GM18867 (cell line): ENCODE results near the gene STK32B.

ENCODE experiments used
- ATAC-seq: cut with Tn5 transposase; IDR thresholded peaks from one replicate; pipeline ENCODE4 v1.9.1; 2021; ENCODE audit warnings: mild to moderate bottlenecking, moderate library complexity; ENCODE audit not compliant: unreplicated experiment

Gene STK32B

GRCh38 chr4:5030221-5030620 is 21.1 kb upstream of the STK32B start:
- no peak for ATAC-seq

- no peak for ATAC-seq
Measured at GRCh38 chr4:5030927-5031326, 20.4 kb upstream of the STK32B start.

- no peak for ATAC-seq
Measured at GRCh38 chr4:5032813-5033212, 18.5 kb upstream of the STK32B start.

GRCh38 chr4:5033281-5033841 is 17.9 kb upstream of the STK32B start:
- ATAC-seq, result peak; percentile 32

GRCh38 chr4:5034206-5034605 is 17.1 kb upstream of the STK32B start:
- no peak for ATAC-seq

GRCh38 chr4:5036239-5036638 is 15.0 kb upstream of the STK32B start:
- peak; percentile 70 for ATAC-seq

- ATAC-seq, result no peak
Measured at GRCh38 chr4:5037553-5038551, 13.4 kb upstream of the STK32B start.

- ATAC-seq, result no peak
Measured at GRCh38 chr4:5039800-5040199, 11.5 kb upstream of the STK32B start.

GRCh38 chr4:5040856-5041620 is 10.2 kb upstream of the STK32B start:
- ATAC-seq, result no peak

- no peak for ATAC-seq
Measured at GRCh38 chr4:5041699-5042098, 9.6 kb upstream of the STK32B start.

GRCh38 chr4:5043579-5043978 is 7.7 kb upstream of the STK32B start:
- no peak for ATAC-seq

- ATAC-seq, result no peak
Measured at GRCh38 chr4:5044341-5044740, 6.9 kb upstream of the STK32B start.

- ATAC-seq, result no peak
Measured at GRCh38 chr4:5045097-5045496, 6.2 kb upstream of the STK32B start.

GRCh38 chr4:5048721-5049120 is 2.6 kb upstream of the STK32B start:
- no peak for ATAC-seq

GRCh38 chr4:5050520-5051277 is 581 bp upstream of the STK32B start:
- no peak for ATAC-seq

- no peak for ATAC-seq
Measured at GRCh38 chr4:5052204-5052702, 973 bp downstream of the STK32B start.

- no peak for ATAC-seq
Measured at GRCh38 chr4:5052726-5053425, 1.6 kb downstream of the STK32B start.

GRCh38 chr4:5054532-5054931 is 3.3 kb downstream of the STK32B start:
- ATAC-seq, result no peak

GRCh38 chr4:5055411-5055810 is 4.1 kb downstream of the STK32B start:
- ATAC-seq, result no peak

- ATAC-seq, result no peak
Measured at GRCh38 chr4:5066101-5066500, 14.8 kb downstream of the STK32B start.
